ENCODE data around the gene SLC25A38.

- TF ChIP-seq CTCF (conservative IDR thresholded peaks at IDR 0.05) (no peak), ZFX (IDR thresholded peaks at IDR 0.05) (no peak)
Observed at GRCh38 chr3:39415983-39416382, 32.8 kb downstream of the SLC25A38 start.

All from C4-2B (cell line).